HEK293 (cell line): ENCODE data around the gene PACS1.

Experiments used
- SETDB1 ChIP-seq: IDR thresholded peaks from one replicate; pipeline ENCODE4 v1.6.1; 2017; ENCODE audit warnings: mild to moderate bottlenecking, low read length, moderate library complexity, mixed read lengths; ENCODE audit not compliant: insufficient read length
- TCF7L2 ChIP-seq: IDR thresholded peaks from 2 replicates; pipeline ENCODE4 v1.6.1; 2011; ENCODE audit warnings: low read depth, mild to moderate bottlenecking, inconsistent platforms, low read length, moderate library complexity, borderline replicate concordance
- ZNF121 ChIP-seq: fragments of 450-650 bp; formaldehyde crosslinking; IDR thresholded peaks from 2 replicates; pipeline ENCODE4 v1.5.1; 2016; ENCODE audit warnings: missing biosample characterization, missing genetic modification characterization
- ZNF138 ChIP-seq: fragments of 450-650 bp; formaldehyde crosslinking; IDR thresholded peaks from 2 replicates; pipeline ENCODE4 v1.5.1; 2016; ENCODE audit warnings: missing biosample characterization, missing genetic modification characterization, borderline replicate concordance
- ZNF560 ChIP-seq: fragments of 450-650 bp; formaldehyde crosslinking; IDR thresholded peaks from 2 replicates; pipeline ENCODE4 v1.5.1; 2017; ENCODE audit warnings: missing biosample characterization, missing genetic modification characterization, borderline replicate concordance
- TF ChIP-seq, protein P1 (sequence below): fragments of 450-650 bp; formaldehyde crosslinking; IDR thresholded peaks from 2 replicates; pipeline ENCODE4 v1.5.1; 2016; ENCODE audit warnings: missing biosample characterization, missing genetic modification characterization
- TF ChIP-seq, protein P2 (sequence below): fragments of 450-650 bp; formaldehyde crosslinking; IDR thresholded peaks from 2 replicates; pipeline ENCODE4 v1.5.1; 2016; ENCODE audit warnings: missing biosample characterization, missing genetic modification characterization
- TF ChIP-seq, protein P3 (sequence below): fragments of 450-650 bp; formaldehyde crosslinking; IDR thresholded peaks from 2 replicates; pipeline ENCODE4 v1.5.1; 2017; ENCODE audit warnings: missing biosample characterization, missing genetic modification characterization
- TF ChIP-seq, protein P4 (sequence below): fragments of 450-650 bp; formaldehyde crosslinking; IDR thresholded peaks from 2 replicates; pipeline ENCODE4 v1.5.1; 2016; ENCODE audit warnings: missing biosample characterization, missing genetic modification characterization, low read depth

DNA sequence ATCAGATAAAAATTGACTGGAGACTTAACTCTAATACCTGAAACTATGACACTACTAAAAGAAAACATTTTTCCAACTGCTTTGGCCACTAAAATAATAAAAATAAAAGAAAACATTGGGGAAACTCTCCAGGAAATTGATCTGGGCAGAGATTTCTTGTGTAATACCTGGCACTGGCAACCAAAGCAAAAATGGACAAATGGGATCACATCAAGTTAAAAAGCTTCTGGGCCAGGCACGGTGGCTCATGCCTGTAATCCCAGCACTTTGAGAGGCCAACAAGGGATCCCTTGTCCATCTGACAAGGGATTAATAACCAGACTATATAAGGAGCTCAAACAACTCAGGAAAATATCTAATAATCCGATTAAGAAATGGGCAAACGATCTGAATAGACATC, 133.8 kb downstream of the PACS1 start:
- TF ChIP-seq, protein P1, sequence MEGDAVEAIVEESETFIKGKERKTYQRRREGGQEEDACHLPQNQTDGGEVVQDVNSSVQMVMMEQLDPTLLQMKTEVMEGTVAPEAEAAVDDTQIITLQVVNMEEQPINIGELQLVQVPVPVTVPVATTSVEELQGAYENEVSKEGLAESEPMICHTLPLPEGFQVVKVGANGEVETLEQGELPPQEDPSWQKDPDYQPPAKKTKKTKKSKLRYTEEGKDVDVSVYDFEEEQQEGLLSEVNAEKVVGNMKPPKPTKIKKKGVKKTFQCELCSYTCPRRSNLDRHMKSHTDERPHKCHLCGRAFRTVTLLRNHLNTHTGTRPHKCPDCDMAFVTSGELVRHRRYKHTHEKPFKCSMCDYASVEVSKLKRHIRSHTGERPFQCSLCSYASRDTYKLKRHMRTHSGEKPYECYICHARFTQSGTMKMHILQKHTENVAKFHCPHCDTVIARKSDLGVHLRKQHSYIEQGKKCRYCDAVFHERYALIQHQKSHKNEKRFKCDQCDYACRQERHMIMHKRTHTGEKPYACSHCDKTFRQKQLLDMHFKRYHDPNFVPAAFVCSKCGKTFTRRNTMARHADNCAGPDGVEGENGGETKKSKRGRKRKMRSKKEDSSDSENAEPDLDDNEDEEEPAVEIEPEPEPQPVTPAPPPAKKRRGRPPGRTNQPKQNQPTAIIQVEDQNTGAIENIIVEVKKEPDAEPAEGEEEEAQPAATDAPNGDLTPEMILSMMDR (tag by site-specific recombination): no peak
- no peak for TF ChIP-seq SETDB1
- no peak for TF ChIP-seq ZNF121
- TF ChIP-seq, protein P2, sequence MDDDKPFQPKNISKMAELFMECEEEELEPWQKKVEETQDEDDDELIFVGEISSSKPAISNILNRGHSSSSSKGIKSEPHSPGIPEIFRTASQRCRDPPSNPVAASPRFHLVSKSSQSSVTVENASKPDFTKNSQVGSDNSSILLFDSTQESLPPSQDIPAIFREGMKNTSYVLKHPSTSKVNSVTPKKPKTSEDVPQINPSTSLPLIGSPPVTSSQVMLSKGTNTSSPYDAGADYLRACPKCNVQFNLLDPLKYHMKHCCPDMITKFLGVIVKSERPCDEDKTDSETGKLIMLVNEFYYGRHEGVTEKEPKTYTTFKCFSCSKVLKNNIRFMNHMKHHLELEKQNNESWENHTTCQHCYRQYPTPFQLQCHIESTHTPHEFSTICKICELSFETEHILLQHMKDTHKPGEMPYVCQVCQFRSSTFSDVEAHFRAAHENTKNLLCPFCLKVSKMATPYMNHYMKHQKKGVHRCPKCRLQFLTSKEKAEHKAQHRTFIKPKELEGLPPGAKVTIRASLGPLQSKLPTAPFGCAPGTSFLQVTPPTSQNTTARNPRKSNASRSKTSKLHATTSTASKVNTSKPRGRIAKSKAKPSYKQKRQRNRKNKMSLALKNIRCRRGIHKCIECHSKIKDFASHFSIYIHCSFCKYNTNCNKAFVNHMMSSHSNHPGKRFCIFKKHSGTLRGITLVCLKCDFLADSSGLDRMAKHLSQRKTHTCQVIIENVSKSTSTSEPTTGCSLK (tag by site-specific recombination): no peak
- TF ChIP-seq, protein P3, sequence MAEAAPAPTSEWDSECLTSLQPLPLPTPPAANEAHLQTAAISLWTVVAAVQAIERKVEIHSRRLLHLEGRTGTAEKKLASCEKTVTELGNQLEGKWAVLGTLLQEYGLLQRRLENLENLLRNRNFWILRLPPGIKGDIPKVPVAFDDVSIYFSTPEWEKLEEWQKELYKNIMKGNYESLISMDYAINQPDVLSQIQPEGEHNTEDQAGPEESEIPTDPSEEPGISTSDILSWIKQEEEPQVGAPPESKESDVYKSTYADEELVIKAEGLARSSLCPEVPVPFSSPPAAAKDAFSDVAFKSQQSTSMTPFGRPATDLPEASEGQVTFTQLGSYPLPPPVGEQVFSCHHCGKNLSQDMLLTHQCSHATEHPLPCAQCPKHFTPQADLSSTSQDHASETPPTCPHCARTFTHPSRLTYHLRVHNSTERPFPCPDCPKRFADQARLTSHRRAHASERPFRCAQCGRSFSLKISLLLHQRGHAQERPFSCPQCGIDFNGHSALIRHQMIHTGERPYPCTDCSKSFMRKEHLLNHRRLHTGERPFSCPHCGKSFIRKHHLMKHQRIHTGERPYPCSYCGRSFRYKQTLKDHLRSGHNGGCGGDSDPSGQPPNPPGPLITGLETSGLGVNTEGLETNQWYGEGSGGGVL: no peak
- TF ChIP-seq, protein P4, sequence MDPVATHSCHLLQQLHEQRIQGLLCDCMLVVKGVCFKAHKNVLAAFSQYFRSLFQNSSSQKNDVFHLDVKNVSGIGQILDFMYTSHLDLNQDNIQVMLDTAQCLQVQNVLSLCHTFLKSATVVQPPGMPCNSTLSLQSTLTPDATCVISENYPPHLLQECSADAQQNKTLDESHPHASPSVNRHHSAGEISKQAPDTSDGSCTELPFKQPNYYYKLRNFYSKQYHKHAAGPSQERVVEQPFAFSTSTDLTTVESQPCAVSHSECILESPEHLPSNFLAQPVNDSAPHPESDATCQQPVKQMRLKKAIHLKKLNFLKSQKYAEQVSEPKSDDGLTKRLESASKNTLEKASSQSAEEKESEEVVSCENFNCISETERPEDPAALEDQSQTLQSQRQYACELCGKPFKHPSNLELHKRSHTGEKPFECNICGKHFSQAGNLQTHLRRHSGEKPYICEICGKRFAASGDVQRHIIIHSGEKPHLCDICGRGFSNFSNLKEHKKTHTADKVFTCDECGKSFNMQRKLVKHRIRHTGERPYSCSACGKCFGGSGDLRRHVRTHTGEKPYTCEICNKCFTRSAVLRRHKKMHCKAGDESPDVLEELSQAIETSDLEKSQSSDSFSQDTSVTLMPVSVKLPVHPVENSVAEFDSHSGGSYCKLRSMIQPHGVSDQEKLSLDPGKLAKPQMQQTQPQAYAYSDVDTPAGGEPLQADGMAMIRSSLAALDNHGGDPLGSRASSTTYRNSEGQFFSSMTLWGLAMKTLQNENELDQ (tag by site-specific recombination): no peak
- no peak for TF ChIP-seq ZNF560
- no peak for TF ChIP-seq TCF7L2
- no peak for TF ChIP-seq ZNF138 (tag by site-specific recombination)
